ENCODE results near the gene LRRFIP1.

LRRFIP1 gene

GRCh38 chr2:237722616-237723015 is 95.2 kb downstream of the LRRFIP1 start:
- no peak for DNase-seq (ENCODE audit: low read depth in 2 of 2)

GRCh38 chr2:237723023-237723422 is 95.6 kb downstream of the LRRFIP1 start:
- no peak for DNase-seq (ENCODE audit: low read depth in 2 of 2)

GRCh38 chr2:237723602-237724001 is 96.2 kb downstream of the LRRFIP1 start:
- no peak for DNase-seq (ENCODE audit: low read depth in 2 of 2)

GRCh38 chr2:237724811-237725478 is 97.6 kb downstream of the LRRFIP1 start:
- DNase-seq (ENCODE audit: low read depth in 2 of 2), result no peak

- no peak for DNase-seq (ENCODE audit: low read depth in 2 of 2)
Measured at GRCh38 chr2:237725661-237726060, 98.3 kb downstream of the LRRFIP1 start.

GRCh38 chr2:237726401-237726830 is 99.0 kb downstream of the LRRFIP1 start:
- DNase-seq (ENCODE audit: low read depth in 2 of 2), result no peak

- no peak for DNase-seq (ENCODE audit: low read depth in 2 of 2)
Measured at GRCh38 chr2:237727363-237727762, 100.0 kb downstream of the LRRFIP1 start.

GRCh38 chr2:237729681-237730475 is 102.5 kb downstream of the LRRFIP1 start:
- no peak for DNase-seq (ENCODE audit: low read depth in 2 of 2)

GRCh38 chr2:237731663-237732062 is 104.3 kb downstream of the LRRFIP1 start:
- peak; percentile 55 for DNase-seq (ENCODE audit: low read depth in 2 of 2)

- no peak for DNase-seq (ENCODE audit: low read depth in 2 of 2)
Measured at GRCh38 chr2:237732070-237732469, 104.7 kb downstream of the LRRFIP1 start.

GRCh38 chr2:237732790-237733381 is 105.5 kb downstream of the LRRFIP1 start:
- no peak for DNase-seq (ENCODE audit: low read depth in 2 of 2)

- no peak for DNase-seq (ENCODE audit: low read depth in 2 of 2)
Measured at GRCh38 chr2:237733677-237734300, 106.4 kb downstream of the LRRFIP1 start.

- DNase-seq (ENCODE audit: low read depth in 2 of 2), result no peak
Measured at GRCh38 chr2:237734905-237735623, 107.7 kb downstream of the LRRFIP1 start.

- no peak for DNase-seq (ENCODE audit: low read depth in 2 of 2)
Measured at GRCh38 chr2:237735798-237736197, 108.4 kb downstream of the LRRFIP1 start.

- no peak for DNase-seq (ENCODE audit: low read depth in 2 of 2)
Measured at GRCh38 chr2:237736783-237737182, 109.4 kb downstream of the LRRFIP1 start.

- DNase-seq (ENCODE audit: low read depth in 2 of 2), result no peak
Measured at GRCh38 chr2:237737196-237737865, 109.9 kb downstream of the LRRFIP1 start.

- no peak for DNase-seq (ENCODE audit: low read depth in 2 of 2)
Measured at GRCh38 chr2:237738255-237738654, 110.9 kb downstream of the LRRFIP1 start.

GRCh38 chr2:237739101-237739500 is 111.7 kb downstream of the LRRFIP1 start:
- no peak for DNase-seq (ENCODE audit: low read depth in 2 of 2)

GRCh38 chr2:237742191-237742590 is 114.8 kb downstream of the LRRFIP1 start:
- no peak for DNase-seq (ENCODE audit: low read depth in 2 of 2)

- DNase-seq (ENCODE audit: low read depth in 2 of 2), result no peak
Measured at GRCh38 chr2:237742614-237743013, 115.2 kb downstream of the LRRFIP1 start.

- no peak for DNase-seq (ENCODE audit: low read depth in 2 of 2)
Measured at GRCh38 chr2:237743024-237743423, 115.6 kb downstream of the LRRFIP1 start.
